DOHH2 (cell line): ENCODE results near the gene ADAMTS9.
A peak's percentile ranks its signal among the peaks of the same experiment; 100 is the strongest.

Experiments used
- EZH2phosphoT487 ChIP-seq: fragments of 200-600 bp; sonication (generic); IDR thresholded peaks from 2 replicates; pipeline ENCODE4 v1.6.1; 2017; ENCODE audit warnings: borderline replicate concordance, mild to moderate bottlenecking, antibody characterized with exemption, low read length, moderate library complexity, mixed read lengths
- TF ChIP-seq, protein P1 (sequence below): fragments of 200-600 bp; sonication (generic); IDR thresholded peaks from one replicate; pipeline ENCODE4 v1.5.1; 2014; ENCODE audit warnings: antibody characterized with exemption, mild to moderate bottlenecking, low read depth, low read length; ENCODE audit not compliant: poor library complexity, severe bottlenecking

DNA sequence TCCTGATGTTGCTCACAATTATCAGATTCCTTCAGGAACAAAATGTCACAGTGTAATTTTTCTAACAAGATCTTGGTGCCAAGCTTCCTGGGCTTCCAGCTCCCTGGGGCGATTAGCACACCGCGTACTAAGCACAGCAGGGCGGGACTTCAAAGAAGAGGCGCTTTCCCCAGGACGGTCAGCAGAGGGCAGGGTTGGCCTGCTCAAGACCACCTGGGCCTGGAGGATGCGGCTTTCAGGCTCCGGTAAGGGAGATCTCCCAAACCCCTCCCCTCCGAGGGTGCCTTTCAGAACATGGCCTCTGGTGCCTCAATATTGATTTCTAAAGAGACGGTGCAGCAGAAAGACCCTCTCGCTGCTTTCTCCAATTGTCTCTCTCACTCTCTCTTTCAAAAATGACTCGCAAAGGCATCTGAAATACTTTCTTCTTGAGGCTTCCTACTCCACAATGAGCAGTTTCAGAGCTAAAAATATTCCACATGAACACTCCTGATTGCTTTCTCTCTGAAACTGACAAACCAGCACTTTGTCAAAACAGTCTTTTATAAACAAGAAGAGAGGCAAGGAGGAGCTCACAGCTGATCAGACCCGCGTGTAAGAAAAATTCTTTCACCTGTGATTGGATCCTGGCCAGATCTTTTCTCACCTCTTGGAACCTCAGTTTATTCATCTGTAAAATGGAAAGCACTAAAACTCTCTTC lies 154.0 kb downstream of the ADAMTS9 start:
- TF ChIP-seq, protein P1, sequence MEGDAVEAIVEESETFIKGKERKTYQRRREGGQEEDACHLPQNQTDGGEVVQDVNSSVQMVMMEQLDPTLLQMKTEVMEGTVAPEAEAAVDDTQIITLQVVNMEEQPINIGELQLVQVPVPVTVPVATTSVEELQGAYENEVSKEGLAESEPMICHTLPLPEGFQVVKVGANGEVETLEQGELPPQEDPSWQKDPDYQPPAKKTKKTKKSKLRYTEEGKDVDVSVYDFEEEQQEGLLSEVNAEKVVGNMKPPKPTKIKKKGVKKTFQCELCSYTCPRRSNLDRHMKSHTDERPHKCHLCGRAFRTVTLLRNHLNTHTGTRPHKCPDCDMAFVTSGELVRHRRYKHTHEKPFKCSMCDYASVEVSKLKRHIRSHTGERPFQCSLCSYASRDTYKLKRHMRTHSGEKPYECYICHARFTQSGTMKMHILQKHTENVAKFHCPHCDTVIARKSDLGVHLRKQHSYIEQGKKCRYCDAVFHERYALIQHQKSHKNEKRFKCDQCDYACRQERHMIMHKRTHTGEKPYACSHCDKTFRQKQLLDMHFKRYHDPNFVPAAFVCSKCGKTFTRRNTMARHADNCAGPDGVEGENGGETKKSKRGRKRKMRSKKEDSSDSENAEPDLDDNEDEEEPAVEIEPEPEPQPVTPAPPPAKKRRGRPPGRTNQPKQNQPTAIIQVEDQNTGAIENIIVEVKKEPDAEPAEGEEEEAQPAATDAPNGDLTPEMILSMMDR, result peak; percentile 77
- TF ChIP-seq EZH2phosphoT487, result no peak
